LNCaP clone FGC (cell line): ENCODE results near the gene UQCRHL.
A peak's percentile ranks its signal among the peaks of the same experiment; 100 is the strongest.
"Not testable (repeated sequence)": the region's sequence is repeated elsewhere in the genome, so short reads cannot be mapped to it uniquely, and the experiment has no call there.

ENCODE experiments used
- DNase-seq: peaks from one replicate; pipeline ENCODE4 v3.0.0-alpha.2; 2011; ENCODE audit warnings: low read depth
- H3K4me3 ChIP-seq: 2 replicates; pipeline ENCODE4 v1.5.1; 2011; ENCODE audit warnings: mild to moderate bottlenecking, low read depth, low read length, control low read depth
- TF ChIP-seq, protein P1 (sequence below): IDR thresholded peaks from 2 replicates; pipeline ENCODE4 v1.5.1; 2012; ENCODE audit warnings: mild to moderate bottlenecking; ENCODE audit not compliant: control insufficient read depth, insufficient read depth; ENCODE audit errors: extremely low read depth

Gene UQCRHL

DNA sequence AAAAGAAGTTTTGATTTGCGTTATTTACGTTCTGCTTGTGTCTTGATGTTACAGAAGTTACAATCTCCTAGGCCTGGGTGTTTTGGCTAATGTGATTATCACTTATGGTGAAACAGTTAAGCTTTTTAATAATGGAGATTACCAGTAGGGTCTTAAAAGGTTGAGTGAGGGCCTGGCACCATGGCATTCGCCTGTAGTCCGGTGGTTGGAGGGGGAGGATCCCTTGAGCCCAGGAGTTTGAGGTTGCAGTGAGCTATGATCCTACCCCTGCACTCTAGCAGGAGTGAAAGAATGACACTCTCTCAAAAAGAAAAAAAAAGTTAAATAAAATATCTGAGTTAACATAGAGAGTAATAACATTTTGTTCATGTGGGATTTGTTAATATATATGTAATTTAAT is 31.3 kb upstream of the UQCRHL start:
- H3K4me3 ChIP-seq: no peak overlapping the region
- DNase-seq: no peak
- TF ChIP-seq, protein P1, sequence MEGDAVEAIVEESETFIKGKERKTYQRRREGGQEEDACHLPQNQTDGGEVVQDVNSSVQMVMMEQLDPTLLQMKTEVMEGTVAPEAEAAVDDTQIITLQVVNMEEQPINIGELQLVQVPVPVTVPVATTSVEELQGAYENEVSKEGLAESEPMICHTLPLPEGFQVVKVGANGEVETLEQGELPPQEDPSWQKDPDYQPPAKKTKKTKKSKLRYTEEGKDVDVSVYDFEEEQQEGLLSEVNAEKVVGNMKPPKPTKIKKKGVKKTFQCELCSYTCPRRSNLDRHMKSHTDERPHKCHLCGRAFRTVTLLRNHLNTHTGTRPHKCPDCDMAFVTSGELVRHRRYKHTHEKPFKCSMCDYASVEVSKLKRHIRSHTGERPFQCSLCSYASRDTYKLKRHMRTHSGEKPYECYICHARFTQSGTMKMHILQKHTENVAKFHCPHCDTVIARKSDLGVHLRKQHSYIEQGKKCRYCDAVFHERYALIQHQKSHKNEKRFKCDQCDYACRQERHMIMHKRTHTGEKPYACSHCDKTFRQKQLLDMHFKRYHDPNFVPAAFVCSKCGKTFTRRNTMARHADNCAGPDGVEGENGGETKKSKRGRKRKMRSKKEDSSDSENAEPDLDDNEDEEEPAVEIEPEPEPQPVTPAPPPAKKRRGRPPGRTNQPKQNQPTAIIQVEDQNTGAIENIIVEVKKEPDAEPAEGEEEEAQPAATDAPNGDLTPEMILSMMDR: no peak

GRCh38 chr1:15837931-15838330 is 30.5 kb upstream of the UQCRHL start:
- no peak overlapping the region for H3K4me3 ChIP-seq
- TF ChIP-seq, protein P1: no peak
- no peak for DNase-seq

- H3K4me3 ChIP-seq: peak overlapping the region; percentile 59; the same call in 1 of the 2 replicates
- TF ChIP-seq, protein P1: no peak
- no peak for DNase-seq
These were observed 29.6 kb upstream of the UQCRHL start for GRCh38 chr1:15836772-15837669.

GRCh38 chr1:15836511-15836771 is 29.0 kb upstream of the UQCRHL start:
- peak overlapping the region; percentile 59 for H3K4me3 ChIP-seq
- not testable (repeated sequence) for DNase-seq

DNA sequence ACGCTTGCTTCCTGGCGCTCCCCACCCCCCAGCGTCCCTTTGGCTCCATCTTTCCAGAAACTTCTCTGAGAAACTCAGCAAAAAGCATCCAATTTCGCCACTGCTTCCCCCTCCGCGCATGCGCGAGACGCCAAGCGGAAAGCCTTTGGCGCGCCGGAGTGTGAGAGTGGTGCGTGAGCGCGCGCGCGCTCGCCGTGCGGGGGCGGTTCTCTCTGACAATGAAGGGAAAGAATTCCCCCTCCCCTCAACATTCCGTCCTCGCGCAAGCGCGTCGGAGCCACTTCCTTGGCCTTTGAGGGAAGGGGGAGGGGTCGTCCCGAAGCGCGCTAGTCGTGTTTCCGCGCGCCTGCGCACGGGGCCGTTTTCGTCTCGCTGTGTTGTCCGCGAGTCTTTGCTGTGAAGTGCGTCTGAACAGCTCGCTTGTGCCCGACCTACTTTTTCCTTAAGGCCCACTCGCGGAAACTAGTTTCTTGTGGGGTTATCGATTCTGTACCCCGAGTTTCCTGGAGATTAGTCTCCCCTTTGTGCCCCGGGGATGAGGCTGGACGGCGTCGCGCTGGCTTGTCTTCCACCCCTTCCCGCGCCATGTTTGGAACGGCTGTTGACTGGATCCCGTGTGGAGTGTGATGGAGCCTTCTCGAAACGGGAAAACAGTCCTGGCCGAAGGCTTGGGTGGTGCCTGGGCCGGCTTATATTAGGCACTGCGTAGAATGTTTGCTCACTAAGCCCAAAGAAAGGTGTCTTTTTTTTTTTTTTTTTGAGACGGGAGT is 28.5 kb upstream of the UQCRHL start:
- DNase-seq: peak; percentile 86
- TF ChIP-seq, protein P1: no peak
- H3K4me3 ChIP-seq: peak overlapping the region; percentile 63

DNA sequence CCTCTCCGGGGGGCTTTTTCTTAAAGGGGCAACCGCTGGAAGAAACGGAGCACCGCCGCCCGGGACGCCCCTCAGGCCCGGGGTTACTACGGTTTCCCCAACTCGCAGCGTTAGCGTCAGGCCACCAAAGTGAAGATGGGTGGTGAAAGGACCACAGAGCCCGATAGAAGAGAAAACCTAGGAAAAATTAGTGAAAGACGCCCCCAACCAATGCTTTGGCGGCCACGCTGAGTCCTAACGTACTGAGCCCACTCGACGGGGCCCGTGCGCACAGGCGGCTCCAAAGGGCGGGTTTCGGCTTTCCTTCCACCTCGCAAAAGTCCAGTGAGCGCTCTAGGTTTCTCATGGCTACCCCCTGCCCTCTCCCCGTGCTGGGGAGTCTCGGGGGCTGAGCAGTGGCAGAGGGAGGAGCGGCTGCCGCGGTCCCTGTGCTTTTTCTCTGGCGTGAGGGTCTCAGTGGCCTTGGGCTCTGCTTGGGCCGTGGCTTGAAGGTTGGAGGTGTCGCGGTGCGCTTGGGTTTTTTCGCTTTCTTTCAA is 27.8 kb upstream of the UQCRHL start:
- peak overlapping the region; percentile 63 for H3K4me3 ChIP-seq
- TF ChIP-seq, protein P1: no peak
- DNase-seq: no peak
